ENCODE measurements around the gene GANC. TPM values are rescaled to one million over a fixed set of nuclear protein-coding genes. Genes with fewer than 3 reads are reported as not detected.

The GANC gene
- total RNA-seq, 2 donors from 2014 or later = 39.8 to 47.6 TPM

DNA sequence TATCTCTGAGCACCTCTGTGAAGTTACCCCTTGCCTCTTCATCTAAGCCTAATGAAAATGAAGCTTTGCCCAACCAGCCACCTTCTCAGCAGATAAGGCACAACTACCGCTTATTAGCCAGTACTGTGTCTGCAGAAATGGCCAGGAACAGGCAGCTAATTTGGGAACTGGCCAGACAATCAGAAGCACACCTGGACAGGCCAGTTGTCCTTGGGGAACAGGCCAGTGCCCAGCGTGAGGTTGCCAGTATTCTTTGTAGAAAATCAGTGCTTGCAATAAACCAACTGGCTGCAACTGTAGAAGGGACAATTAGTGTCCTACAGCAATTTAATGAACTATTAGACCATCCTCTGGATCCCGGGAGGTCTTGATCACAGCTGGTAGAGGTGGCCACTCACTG, 10.7 kb downstream of the GANC start:
- Histone ChIP-seq H3K9ac (ENCODE audit: low read depth in 2 of 2, low read length in 2 of 2) (no peak overlapping the region), H3K4me3 (no peak overlapping the region), H3K27me3 (no peaks in the 10 kb centered on the region), H3K9me3 (no peaks in the 10 kb centered on the region), H3K36me3 (no peaks in the 10 kb centered on the region), H3K4me1 (no peaks in the 10 kb centered on the region), H3K27ac (no peak overlapping the region)
- intact Hi-C loops (cut with DNase I) = no loop called here
- TF ChIP-seq, protein P1, sequence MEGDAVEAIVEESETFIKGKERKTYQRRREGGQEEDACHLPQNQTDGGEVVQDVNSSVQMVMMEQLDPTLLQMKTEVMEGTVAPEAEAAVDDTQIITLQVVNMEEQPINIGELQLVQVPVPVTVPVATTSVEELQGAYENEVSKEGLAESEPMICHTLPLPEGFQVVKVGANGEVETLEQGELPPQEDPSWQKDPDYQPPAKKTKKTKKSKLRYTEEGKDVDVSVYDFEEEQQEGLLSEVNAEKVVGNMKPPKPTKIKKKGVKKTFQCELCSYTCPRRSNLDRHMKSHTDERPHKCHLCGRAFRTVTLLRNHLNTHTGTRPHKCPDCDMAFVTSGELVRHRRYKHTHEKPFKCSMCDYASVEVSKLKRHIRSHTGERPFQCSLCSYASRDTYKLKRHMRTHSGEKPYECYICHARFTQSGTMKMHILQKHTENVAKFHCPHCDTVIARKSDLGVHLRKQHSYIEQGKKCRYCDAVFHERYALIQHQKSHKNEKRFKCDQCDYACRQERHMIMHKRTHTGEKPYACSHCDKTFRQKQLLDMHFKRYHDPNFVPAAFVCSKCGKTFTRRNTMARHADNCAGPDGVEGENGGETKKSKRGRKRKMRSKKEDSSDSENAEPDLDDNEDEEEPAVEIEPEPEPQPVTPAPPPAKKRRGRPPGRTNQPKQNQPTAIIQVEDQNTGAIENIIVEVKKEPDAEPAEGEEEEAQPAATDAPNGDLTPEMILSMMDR (IDR thresholded peaks at IDR 0.05) = no peak
- no peak for DNase-seq

DNA sequence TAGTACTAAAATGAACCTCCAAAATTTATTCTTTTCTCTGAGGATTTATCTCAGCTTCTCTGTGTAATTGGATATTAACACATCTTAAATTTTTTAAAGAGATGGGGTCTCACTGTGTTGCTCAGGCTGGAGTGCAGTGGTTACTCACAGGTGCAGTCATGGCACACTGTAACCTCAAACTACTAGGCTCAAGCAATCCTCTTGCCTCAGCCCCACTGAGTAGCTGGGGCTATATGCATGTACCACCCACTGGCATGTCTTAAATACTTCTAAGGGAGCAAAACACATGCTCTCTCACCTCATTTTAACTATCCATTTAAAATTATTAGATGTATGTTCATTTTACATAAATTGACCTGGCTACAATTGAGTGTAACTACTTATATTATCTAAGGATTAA, 11.6 kb downstream of the GANC start:
- no peaks in the 10 kb centered on the region for H3K27me3 ChIP-seq
- H3K9me3 ChIP-seq = no peaks in the 10 kb centered on the region
- TF ChIP-seq, protein P1 (IDR thresholded peaks at IDR 0.05) = no peak
- no peak overlapping the region for H3K4me3 ChIP-seq
- H3K36me3 ChIP-seq = no peaks in the 10 kb centered on the region
- DNase-seq = no peak
- no peak overlapping the region for H3K9ac ChIP-seq (ENCODE audit: low read depth in 2 of 2, low read length in 2 of 2)
- no peaks in the 10 kb centered on the region for H3K4me1 ChIP-seq
- H3K27ac ChIP-seq = no peak overlapping the region
- intact Hi-C loops (cut with DNase I) = no loop called here

DNA sequence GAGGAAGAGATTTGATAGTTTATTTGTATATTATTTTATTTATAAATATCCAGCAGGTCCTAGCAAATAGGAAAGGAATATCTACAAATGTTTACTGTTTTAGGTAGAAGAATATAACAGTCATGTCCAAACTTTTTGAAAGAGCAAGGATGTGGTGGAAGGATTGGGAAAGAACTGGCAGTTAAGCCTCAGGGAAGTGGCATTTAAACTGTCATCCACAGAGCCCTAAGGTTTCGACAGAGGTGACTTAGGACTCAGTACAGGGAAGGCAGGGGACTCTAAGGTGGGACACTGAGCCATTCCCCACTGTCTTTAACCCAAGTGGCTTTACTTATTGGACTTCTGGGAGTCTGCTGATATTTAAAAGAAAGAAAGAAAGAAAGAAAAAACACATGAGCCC, 12.0 kb downstream of the GANC start:
- Histone ChIP-seq H3K27ac (no peak overlapping the region), H3K9ac (ENCODE audit: low read depth in 2 of 2, low read length in 2 of 2) (no peak overlapping the region), H3K9me3 (no peaks in the 10 kb centered on the region), H3K36me3 (no peaks in the 10 kb centered on the region), H3K27me3 (no peaks in the 10 kb centered on the region), H3K4me1 (no peaks in the 10 kb centered on the region), H3K4me3 (no peak overlapping the region)
- DNase-seq = no peak
- intact Hi-C loops (cut with DNase I) = no loop called here
- TF ChIP-seq, protein P1 (IDR thresholded peaks at IDR 0.05) = no peak

DNA sequence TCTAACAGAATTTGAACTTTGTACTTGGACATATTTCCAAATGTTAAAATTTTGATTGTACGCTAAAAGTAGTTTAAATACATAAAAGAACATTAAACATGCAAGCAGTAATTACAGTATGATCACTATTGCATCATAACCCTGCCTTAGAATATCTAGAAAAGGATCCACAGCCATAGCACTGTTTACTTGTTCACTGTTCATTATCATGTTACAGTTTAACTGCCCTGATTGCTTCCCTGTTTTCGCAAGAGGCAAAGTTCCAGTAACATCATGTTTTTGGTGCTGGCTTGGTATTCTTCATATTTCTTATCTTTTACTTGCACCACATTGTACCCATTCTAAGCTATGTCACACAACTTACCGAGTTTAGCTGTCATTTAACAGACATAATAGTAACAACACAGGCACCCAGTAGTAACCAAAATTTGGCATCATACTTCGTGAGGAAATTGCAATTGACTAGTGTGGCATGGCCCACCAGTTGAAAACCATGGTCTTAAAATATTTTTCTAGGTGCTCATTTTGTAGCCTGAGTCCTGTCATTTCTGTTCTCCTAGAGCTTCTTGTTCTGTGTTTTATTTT, 13.5 kb downstream of the GANC start:
- Histone ChIP-seq H3K9ac (ENCODE audit: low read depth in 2 of 2, low read length in 2 of 2) (no peak overlapping the region), H3K27ac (peak overlapping the region; percentile 41), H3K4me1 (no peaks in the 10 kb centered on the region), H3K27me3 (no peaks in the 10 kb centered on the region), H3K4me3 (no peak overlapping the region), H3K36me3 (no peaks in the 10 kb centered on the region), H3K9me3 (no peaks in the 10 kb centered on the region)
- intact Hi-C loops (cut with DNase I) = no loop called here
- TF ChIP-seq, protein P1 (IDR thresholded peaks at IDR 0.05) = no peak
- peak; percentile 30 for DNase-seq

DNA sequence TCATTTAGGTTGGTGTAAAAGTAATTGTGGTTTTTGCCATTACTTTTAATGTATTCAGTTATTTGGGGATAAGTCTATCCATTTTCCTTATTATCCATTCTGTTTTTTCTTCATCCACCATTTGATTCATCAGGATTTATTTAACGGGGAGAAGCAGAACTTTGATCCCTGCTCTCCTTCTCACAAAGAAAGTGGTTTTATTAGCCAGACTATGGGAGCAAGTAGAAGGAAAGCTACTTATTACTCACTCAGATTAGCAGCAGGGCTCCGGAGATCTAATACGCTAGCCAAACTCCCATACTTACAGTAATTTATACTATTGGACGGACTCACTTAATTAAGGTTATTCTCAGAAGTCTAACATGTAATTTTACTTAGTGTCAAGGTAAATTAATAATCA, 14.9 kb downstream of the GANC start:
- H3K4me3 ChIP-seq = no peak overlapping the region
- H3K9ac ChIP-seq (ENCODE audit: low read depth in 2 of 2, low read length in 2 of 2) = no peak overlapping the region
- H3K27me3 ChIP-seq = no peaks in the 10 kb centered on the region
- TF ChIP-seq, protein P1 (IDR thresholded peaks at IDR 0.05) = no peak
- DNase-seq = no peak
- intact Hi-C loops (cut with DNase I) = no loop called here
- H3K36me3 ChIP-seq = no peaks in the 10 kb centered on the region
- no peak overlapping the region for H3K27ac ChIP-seq
- H3K9me3 ChIP-seq = no peaks in the 10 kb centered on the region
- no peaks in the 10 kb centered on the region for H3K4me1 ChIP-seq
